Stimulated activated CD8-positive, alpha-beta memory T cell treated with anti-CD3 and anti-CD28 coated beads, Interleukin-12 subunit alpha, Interleukin-12 subunit beta, amount 100 ng/mL, for 24 hours (primary cell): ENCODE data around the gene RTEL1.

Experiments
- DNase-seq: peaks from one replicate; pipeline ENCODE4 v3.0.0-alpha.2; 2020; ENCODE audit errors: extremely low read depth

RTEL1 gene

DNA sequence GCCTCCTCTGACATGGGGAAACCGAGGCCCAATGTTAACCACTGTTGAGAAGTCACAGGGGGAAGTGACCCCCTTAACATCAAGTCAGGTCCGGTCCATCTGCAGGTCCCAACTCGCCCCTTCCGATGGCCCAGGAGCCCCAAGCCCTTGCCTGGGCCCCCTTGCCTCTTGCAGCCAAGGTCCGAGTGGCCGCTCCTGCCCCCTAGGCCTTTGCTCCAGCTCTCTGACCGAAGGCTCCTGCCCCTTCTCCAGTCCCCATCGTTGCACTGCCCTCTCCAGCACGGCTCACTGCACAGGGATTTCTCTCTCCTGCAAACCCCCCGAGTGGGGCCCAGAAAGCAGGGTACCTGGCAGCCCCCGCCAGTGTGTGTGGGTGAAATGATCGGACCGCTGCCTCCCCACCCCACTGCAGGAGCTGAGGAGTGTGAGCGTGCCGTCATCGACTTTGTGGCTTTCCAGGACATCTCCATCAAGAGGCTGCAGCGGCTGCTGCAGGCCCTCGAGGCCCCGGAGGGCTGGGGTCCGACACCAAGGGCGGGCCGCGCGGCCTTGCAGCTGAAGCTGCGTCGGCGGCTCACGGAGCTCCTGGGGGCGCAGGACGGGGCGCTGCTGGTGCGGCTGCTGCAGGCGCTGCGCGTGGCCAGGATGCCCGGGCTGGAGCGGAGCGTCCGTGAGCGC is 39.9 kb downstream of the RTEL1 start:
- no peak for DNase-seq

- DNase-seq, result no peak
Observed at GRCh38 chr20:63698739-63699465, 40.8 kb downstream of the RTEL1 start.

DNA sequence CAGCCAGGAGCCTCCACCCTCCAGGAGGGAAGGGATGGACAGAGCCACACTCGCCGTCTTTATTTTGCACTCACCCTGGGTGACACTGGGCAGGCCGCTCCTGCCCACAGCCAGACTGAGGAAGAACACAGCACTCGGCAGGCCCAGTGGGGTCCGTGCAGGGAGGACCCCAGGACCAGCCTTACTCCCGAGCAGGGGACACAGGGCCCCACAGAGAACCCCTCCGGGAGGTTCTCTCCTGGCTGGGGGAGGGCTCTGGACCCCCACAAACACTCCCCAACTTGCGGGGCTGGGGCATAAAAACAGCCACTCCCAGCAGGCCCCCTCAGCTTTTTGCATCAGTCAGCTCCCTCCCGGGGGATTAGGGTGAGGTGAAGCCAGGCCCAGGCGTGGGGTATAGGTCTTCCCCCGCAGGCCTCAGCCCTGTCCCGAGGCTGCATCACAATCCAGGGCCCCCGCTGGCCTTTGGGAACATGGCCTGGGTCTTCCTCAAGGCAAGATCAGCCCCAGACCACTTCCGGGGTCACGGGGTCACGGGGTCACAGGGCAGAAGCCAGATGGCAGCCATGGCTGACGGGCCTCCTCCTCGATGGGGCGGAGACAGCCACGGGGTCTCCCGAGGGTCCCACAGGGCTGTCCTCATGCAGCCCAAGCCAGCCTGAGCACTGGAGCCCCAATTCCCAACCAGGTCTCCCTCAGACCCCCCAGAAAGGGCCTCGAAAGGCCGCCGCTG is 41.5 kb downstream of the RTEL1 start:
- no peak for DNase-seq

DNA sequence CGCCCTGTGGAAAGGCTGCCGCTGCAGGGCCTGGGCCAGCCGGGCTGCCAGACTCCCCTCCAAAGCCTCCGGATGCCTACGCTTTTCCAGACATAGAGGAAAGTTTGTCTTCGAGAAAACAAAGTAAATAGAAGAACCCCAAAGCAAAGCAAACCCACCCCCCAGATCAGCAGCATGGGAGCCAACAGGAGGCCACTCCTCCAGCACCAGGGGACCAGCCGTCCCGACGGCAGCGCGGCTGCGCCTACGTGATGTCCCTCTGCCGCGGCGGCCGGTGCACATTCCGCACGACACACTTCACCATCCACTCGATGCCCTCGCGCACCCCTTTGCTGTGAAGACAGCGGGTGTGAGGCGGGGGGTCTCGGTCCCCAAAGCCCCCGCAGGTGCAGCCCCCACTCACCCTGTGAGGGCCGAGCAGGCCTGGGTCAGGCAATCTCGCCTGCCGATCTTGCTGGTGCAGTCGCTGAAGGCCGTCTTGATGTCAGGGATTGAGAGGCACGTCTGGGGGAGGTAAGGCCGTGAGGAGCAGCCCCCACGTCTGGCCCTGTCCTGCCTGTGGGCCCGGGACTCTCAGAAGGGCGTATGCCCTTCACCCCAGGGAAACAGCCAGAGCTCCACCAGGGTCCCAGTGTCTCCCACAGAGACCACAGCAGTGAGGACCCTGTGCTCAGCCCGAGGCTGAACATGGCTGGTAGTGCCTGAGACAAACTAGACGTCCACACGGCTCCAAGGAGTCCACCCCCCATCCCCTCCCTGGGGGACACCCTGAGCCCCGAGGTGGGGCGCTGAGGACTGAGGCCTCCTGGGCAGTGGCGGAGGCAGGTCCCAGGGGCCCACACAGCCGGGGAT is 42.3 kb downstream of the RTEL1 start:
- DNase-seq, result no peak

GRCh38 chr20:63701051-63701328 is 42.9 kb downstream of the RTEL1 start:
- no peak for DNase-seq

DNA sequence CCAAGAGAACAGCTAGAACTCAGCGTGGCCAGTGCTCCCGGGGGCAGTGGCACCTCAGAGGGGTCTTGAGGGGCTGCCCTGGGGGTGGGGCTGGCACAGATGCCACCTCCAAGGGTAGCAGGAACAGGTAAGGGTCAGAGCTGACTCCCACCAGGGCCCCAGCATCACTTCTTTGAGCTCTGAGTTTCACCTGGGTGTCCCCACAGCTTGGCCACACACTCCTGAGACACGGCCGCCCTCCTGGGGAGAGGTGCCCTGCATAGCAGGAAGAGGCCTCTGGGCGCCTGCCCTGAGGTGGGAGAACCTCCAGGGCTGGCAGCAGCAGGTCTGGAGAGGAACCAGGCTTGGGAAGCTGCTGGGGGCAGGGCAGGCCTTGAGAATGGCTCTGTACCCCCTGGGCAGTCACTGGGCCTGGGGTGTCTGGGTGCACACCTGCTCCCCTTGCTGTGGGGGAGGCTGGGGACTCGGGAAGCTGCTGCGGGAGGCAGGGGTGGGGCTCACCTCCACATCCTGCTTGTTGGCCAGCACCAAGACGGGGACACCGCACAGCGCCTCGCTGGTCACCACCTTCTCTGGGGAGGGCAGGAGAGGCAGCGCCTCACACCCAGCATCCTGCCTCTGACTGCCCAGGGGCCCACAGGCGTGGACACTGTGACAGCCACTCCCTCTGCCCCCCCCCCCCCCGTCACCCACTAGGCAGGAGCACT is 43.4 kb downstream of the RTEL1 start:
- DNase-seq, result no peak

GRCh38 chr20:63702036-63702665 is 44.0 kb downstream of the RTEL1 start:
- no peak for DNase-seq

DNA sequence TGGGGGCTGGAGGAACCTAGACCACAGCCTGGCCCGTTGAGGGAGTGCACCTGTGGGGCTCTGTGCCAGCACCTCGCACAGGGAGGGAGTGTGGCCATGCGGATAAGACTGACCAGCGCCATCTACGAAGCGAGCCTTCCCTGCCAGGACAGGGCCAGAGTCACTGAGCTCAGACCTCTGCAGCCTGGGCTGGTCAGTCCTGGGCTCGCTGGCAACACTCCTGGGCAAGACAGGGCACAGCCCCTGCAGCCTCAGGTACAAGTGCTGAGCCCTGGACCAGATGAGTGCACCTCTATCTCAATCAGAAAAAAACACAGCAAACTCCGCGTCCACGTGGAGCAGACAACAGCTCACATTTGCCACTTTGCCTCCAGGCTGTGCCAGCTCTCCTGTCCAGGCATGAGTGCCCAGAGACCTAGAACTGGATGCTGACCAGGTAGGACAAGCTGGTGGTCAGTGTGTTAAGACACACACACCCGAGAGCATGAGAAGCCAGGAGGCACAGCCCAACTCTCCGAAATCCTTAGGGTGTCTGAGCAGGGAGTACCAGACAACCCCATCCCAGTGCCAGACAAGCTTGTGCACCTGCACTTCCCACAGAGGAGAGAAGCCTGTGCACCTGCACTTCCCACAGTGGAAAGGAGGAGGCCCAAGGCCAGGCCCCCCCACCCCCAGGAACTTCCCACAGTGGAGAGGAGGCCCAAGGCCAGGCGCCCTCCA is 44.8 kb downstream of the RTEL1 start:
- no peak for DNase-seq

- no peak for DNase-seq
Observed at GRCh38 chr20:63703471-63703975, 45.4 kb downstream of the RTEL1 start.

GRCh38 chr20:63703976-63704748 is 46.0 kb downstream of the RTEL1 start:
- no peak for DNase-seq

DNA sequence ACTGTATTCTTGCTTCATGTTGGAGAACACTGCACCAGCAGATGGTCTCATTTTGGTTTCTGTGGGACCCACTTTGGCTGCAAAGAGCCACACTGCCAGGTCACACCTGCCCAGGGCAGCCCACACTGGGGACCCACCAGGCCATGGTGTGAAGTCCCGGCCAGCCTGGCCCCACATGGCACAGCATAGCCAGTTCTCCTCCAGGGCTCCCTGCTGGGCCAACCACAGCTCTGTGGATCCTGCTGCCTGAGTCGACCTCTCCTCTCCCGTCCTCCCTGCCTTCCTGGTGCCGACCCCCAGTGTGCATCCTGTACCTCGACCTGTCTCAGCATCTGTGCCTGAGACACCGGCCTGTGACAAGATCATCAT is 46.6 kb downstream of the RTEL1 start:
- no peak for DNase-seq

DNA sequence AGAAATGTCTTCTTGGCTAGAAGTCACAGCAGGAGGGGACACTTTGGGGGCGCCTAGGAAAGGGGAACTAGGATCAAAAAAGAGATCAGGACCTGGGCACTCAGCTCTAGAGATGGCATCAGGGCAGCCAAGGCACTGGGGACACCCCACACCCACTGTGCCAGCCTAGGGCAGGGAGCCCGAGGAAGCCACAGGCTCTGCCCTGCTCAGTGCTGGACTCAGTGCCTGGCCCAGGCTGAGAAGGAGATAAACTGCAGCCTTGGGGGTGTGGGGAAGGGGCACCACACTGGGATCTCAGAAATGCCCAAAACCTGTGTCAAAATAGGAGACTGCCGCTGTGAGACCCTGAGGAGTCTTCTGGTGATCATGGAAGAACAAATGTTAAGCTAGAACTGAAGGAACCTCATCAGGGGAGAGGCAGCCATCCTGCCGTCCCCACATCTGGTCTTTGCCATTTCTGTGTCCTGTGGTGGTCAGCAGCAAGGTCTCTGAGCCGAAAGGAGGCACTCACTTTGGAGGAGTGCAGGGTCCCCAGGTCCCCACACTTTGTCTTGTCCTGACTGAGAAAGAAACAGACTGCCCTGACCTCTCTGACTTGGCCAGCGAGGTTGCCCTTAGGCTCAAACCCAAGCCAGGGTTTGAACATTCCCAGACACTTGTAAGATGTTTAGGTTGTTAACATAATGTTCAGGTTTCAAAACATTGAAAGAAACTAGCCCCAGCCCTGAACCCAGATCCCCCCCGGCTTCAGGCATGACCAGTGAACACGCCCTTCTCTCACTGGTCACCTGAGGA is 47.3 kb downstream of the RTEL1 start:
- DNase-seq, result no peak

GRCh38 chr20:63706027-63706695 is 48.0 kb downstream of the RTEL1 start:
- DNase-seq, result no peak

GRCh38 chr20:63706852-63707557 is 48.9 kb downstream of the RTEL1 start:
- no peak for DNase-seq

DNA sequence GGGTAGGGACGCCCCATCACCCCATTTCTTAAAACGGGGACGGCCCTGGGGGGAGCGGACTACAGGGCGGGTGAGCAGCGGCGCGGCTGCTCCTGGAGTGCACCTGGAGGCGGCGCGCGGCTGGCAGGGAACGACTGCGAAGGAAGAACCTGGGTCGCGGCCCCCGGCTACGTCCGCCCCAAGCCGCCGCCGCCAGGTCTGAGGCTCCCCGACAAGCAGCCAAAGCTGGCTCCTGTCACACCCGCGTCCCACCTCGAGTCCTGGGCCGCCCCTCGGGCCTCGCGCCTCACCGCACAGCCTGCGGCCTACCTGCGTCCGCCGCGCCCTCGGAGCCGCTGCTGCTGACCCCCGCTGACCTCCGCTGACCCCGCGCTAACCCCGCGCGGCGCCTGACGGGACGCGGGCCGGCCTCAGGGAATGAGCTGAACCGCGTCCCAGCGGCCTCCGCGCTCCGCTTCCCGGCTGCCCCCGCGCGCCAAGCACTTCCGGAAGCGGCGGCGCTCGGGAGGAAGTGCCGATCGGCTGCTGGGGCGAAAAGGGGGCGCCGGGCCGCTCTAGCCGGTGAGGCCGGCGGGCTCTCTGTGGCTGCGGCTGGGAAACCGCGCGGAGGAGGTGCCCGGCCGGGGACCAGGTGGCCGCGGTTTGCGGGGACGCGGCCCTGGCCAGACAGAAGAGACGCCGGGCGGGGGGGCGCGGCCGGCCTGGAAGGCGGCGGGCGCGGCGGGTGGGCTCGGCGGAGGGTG is 49.6 kb downstream of the RTEL1 start, which contains the start of the genes ARFRP1 and ZGPAT:
Gene ARFRP1 (minus strand): TSS at position 419 of the 743 bp plus-strand sequence. CDS start 885 bp downstream, outside the sequence.
Gene ZGPAT (plus strand): TSS at position 482 of the 743 bp plus-strand sequence. CDS start 542 bp downstream, outside the sequence.
- DNase-seq, result peak; percentile 73
